NT2/D1 (cell line): ENCODE data around the gene ASPA.

Experiments used
- SUZ12 ChIP-seq: IDR thresholded peaks from 2 replicates; pipeline ENCODE4 v1.6.1; 2011; ENCODE audit not compliant: insufficient read length, insufficient read depth; ENCODE audit errors: extremely low read depth
- YY1 ChIP-seq: IDR thresholded peaks from 2 replicates; pipeline ENCODE4 v1.6.1; 2011; ENCODE audit not compliant: insufficient read length, insufficient read depth
- ZNF274 ChIP-seq: IDR thresholded peaks from 2 replicates; pipeline ENCODE4 v1.6.1; 2011; ENCODE audit warnings: mild to moderate bottlenecking, low read depth, low read length

DNA sequence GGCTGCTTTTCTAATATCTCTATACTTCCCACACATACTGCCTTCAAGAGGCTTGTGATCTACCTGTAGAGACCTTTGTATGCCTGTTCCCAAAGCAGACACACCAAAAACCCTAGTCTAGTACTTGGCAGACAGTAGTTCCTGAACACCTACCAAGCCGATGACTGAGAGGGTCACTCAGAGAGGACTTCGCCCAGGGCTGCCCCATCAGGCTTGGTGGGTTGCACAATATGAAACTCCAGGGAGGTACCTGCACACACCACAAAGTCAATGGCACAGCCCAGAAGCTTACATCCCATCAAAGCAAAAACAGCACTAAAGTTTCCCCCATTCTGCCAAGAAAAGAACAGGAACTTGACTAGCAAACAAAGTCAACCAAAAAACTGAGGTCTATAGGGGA lies 30.3 kb downstream of the ASPA start:
- TF ChIP-seq YY1, result no peak
- TF ChIP-seq SUZ12, result no peak
- TF ChIP-seq ZNF274, result no peak
